Immature natural killer cell (primary cell): Measurements from ENCODE around the gene HTR1D. TPM values are rescaled to one million over a fixed set of nuclear protein-coding genes. Genes with fewer than 3 reads are reported as not detected.

Source experiments
- DNase-seq, 3 donors: peaks; one replicate each; pipeline ENCODE4 v3.0.0; 2022; ENCODE audit warnings: mixed read lengths in 1 of 3
- H3K27ac Mint-ChIP-seq, 6 donors: one replicate each; pipeline ENCODE4 v1.8.0; 2020; ENCODE audit warnings: mixed read lengths in 6 of 6, mild to moderate bottlenecking in 5 of 6, inconsistent platforms in 4 of 6, moderate library complexity in 3 of 6
- H3K27me3 Mint-ChIP-seq, 3 donors: one replicate each; pipeline ENCODE4 v1.8.0; 2020 to 2021; ENCODE audit warnings: low read depth in 3 of 3, mild to moderate bottlenecking in 3 of 3, mixed read lengths in 3 of 3, moderate library complexity in 3 of 3, inconsistent platforms in 1 of 3
- H3K36me3 Mint-ChIP-seq, 3 donors: one replicate each; pipeline ENCODE4 v1.8.0; 2020; ENCODE audit warnings: mixed read lengths in 3 of 3, inconsistent platforms in 2 of 3, mild to moderate bottlenecking in 2 of 3
- H3K4me1 Mint-ChIP-seq, 2 donors: one replicate each; pipeline ENCODE4 v1.8.0; 2020; ENCODE audit warnings: inconsistent platforms in 2 of 2, mild to moderate bottlenecking in 2 of 2, mixed read lengths in 2 of 2, moderate library complexity in 1 of 2
- H3K4me3 Mint-ChIP-seq, 5 donors: one replicate each; pipeline ENCODE4 v1.8.0; 2020; ENCODE audit warnings: mild to moderate bottlenecking in 5 of 5, mixed read lengths in 5 of 5, inconsistent platforms in 3 of 5, moderate library complexity in 3 of 5
- H3K9me3 Mint-ChIP-seq, 6 donors: one replicate each; pipeline ENCODE4 v1.8.0; 2020; ENCODE audit warnings: mild to moderate bottlenecking in 6 of 6, mixed read lengths in 6 of 6, inconsistent platforms in 4 of 6, moderate library complexity in 3 of 6
- polyA plus RNA-seq, 3 donors: library from polyadenylated mRNA; unstranded; fragments of 300-500 nt; fragmentation: Illumina TruSeq; gene quantifications; one replicate each; pipeline ENCODE4 v1.2.3, GENCODE V29; 2021

Gene HTR1D
- polyA plus RNA-seq, 3 donors from 2014 or later: not detected

DNA sequence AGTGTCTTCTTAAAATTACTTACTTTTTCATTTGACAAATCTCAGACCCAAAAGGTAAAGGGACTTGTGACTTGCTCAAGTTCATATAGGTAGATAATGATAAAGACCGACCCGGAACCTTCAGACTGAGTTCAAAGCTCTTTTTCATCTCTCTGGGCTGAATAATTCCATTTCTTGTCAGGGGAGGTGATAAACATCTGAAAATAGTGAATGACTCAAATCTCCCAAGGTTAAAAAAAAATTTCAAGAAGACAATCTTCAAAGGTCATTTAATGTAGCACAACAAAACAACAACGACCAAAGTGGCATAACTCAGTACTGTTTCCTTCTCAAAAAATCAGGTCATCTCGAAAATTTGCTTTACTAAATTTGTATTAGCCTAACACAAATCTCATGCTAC is 69.2 kb downstream of the HTR1D start:
- H3K27me3 Mint-ChIP-seq: no peaks in the 10 kb centered on the region
- H3K27ac Mint-ChIP-seq: peak overlapping the region in 3 of 6 donors; percentile 22 to 86 (median 41)
- H3K36me3 Mint-ChIP-seq: no peaks in the 10 kb centered on the region
- DNase-seq: no peak
- no peaks in the 10 kb centered on the region for H3K9me3 Mint-ChIP-seq
- H3K4me3 Mint-ChIP-seq: no peak overlapping the region
- peaks cover 24 to 50% of the 10 kb centered on the region in 2 donors for H3K4me1 Mint-ChIP-seq

Other genes starting within 250 kb of the HTR1D start
- gene LACTBL1, start 244.6 kb downstream of the HTR1D start, polyA plus RNA-seq: not detected
- not detected for gene TEX46, start 201.7 kb downstream of the HTR1D start, polyA plus RNA-seq
- gene KDM1A, start 198.0 kb downstream of the HTR1D start, polyA plus RNA-seq: 10 to 100 TPM; 28.8 to 45.3 (median 45.0) TPM
- gene LUZP1, start 48.6 kb downstream of the HTR1D start, polyA plus RNA-seq: 10 to 100 TPM in 2 of 3 donors, 1 to 10 TPM in 1; 9.8 to 35.5 (median 13.8) TPM
- gene HNRNPR, start 126.8 kb upstream of the HTR1D start, polyA plus RNA-seq: 100 to 1,000 TPM; 133 to 212 (median 158) TPM
- 1 to 10 TPM in 1 of 3 donors, under 1 TPM in 1, not detected in 1; 0.60 to 5.4 TPM for gene ZNF436, start 152.3 kb upstream of the HTR1D start, polyA plus RNA-seq
- 1 to 10 TPM in 2 of 3 donors, under 1 TPM in 1; 0.71 to 2.4 (median 1.1) TPM for gene TCEA3, start 207.2 kb upstream of the HTR1D start, polyA plus RNA-seq